Mucosa of rectum (tissue), 2 donors: ENCODE data around the gene BSPRY.

Experiments
- H3K27ac ChIP-seq, 2 donors: one replicate each; pipeline ENCODE4 v1.7.0; 2013; ENCODE audit warnings: inconsistent platforms in 2 of 2, low read depth in 2 of 2, low read length in 2 of 2
- H3K27me3 ChIP-seq, 2 donors: one replicate each; pipeline ENCODE4 v1.7.0; 2013; ENCODE audit warnings: low read length in 2 of 2; ENCODE audit not compliant: control insufficient read depth in 2 of 2, insufficient read depth in 2 of 2
- H3K36me3 ChIP-seq, 2 donors: one replicate each; pipeline ENCODE4 v1.7.0; 2013; ENCODE audit warnings: low read length in 2 of 2; ENCODE audit not compliant: control insufficient read depth in 2 of 2, insufficient read depth in 2 of 2
- H3K4me1 ChIP-seq, 2 donors: one replicate each; pipeline ENCODE4 v1.7.0; 2013; ENCODE audit warnings: low read length in 2 of 2, mild to moderate bottlenecking in 1 of 2; ENCODE audit not compliant: control insufficient read depth in 2 of 2, insufficient read depth in 2 of 2
- H3K4me3 ChIP-seq, 2 donors: one replicate each; pipeline ENCODE4 v1.7.0; 2013; ENCODE audit warnings: low read length in 2 of 2
- H3K9ac ChIP-seq, 2 donors: one replicate each; pipeline ENCODE4 v1.7.0; 2013; ENCODE audit warnings: low read length in 2 of 2, low read depth in 1 of 2, mild to moderate bottlenecking in 1 of 2
- H3K9me3 ChIP-seq, 2 donors: one replicate each; pipeline ENCODE4 v1.7.0; 2013; ENCODE audit warnings: low read length in 2 of 2; ENCODE audit not compliant: control insufficient read depth in 2 of 2
- donor health status: healthy.
- donor health status: Normal muscosa, but diverticular disease.

BSPRY gene

DNA sequence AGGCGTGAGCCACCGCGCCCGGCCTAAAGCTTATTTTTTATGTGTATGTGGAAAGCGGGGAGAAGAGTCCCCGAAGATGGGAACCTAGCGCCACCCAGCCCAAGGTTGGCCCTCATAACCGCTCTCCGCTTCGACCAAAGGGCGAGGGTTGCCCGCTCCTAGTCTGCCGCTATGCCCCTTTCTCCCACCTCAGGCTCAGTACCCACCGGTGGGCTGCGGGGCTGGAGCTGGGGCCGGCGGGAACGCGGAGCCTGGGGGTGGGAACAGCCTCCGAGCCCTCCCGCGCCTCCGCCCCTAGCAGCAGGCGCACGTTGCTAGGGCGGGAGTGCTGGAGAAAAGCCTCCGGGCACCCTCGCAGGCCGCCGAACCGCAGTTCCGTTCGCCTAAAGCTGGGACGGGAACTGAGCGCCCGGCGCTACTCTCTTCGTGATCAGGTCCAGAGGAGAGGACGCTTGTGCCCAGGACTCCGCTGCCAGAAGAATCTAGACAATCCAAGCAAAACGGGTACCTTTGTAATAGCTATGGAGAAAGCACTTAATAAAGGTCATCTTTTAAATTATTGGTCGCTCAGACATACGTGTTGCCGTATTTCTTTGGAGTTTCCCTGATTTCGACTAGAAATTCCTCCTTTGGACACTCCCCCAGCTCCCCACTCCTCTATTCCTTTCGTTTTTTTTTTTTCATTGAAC lies 9.2 kb upstream of the BSPRY start, which contains the start of gene WDR31:
Gene WDR31 (minus strand): TSS at position 265 of the 689 bp plus-strand sequence. CDS start 8,253 bp downstream, outside the sequence.
- Histone ChIP-seq H3K4me3 (peak within 1 kb of the TSS; percentile 74 to 89), H3K4me1 (peaks cover 7 to 18% of the 10 kb centered on the region in 2 donors), H3K36me3 (no peaks in the 10 kb centered on the region), H3K27me3 (no peaks in the 10 kb centered on the region), H3K9ac (peak within 1 kb of the TSS; percentile 58 to 66), H3K27ac (peak within 1 kb of the TSS; percentile 46 to 66), H3K9me3 (no peaks in the 10 kb centered on the region)

DNA sequence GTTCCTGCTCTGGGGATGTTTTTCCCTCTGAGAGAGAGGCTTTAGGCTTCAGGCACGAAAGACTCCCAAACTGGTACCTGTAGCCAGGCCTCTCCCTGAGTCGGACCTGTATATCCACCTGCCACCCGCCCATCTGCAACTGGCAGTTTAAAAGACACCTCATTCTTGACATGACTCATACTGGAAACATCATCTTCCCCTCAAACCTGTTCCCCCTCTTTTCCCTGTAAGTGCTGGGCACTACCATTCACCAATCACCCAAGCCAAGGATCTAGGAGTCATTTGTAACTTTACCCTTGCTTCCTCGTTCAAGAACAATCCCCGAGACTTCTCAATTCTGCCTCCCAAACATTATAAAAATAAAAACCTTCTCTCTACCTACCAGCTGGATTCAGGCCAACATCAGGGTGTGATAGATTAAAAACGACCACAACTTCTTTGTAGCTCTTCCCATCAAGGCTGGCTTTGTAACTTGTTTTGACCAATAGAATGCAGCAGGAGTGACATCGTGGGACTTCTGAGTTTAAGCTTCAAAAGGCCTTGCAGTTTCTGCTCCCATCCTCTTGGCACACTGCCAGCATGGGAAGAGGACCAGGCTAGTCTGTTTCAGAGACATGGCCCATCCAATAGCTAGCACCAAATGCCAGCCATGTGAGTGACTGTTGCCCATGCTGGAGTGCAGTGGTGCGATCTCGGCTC lies 7.5 kb upstream of the BSPRY start:
- H3K4me3 ChIP-seq, result no peak overlapping the region
- H3K4me1 ChIP-seq, result peaks cover 7 to 27% of the 10 kb centered on the region in 2 donors
- no peak overlapping the region for H3K9ac ChIP-seq
- H3K27me3 ChIP-seq, result no peaks in the 10 kb centered on the region
- peak overlapping the region in 1 of 2 donors; percentile 45 for H3K27ac ChIP-seq
- H3K9me3 ChIP-seq, result no peaks in the 10 kb centered on the region
- no peaks in the 10 kb centered on the region for H3K36me3 ChIP-seq

DNA sequence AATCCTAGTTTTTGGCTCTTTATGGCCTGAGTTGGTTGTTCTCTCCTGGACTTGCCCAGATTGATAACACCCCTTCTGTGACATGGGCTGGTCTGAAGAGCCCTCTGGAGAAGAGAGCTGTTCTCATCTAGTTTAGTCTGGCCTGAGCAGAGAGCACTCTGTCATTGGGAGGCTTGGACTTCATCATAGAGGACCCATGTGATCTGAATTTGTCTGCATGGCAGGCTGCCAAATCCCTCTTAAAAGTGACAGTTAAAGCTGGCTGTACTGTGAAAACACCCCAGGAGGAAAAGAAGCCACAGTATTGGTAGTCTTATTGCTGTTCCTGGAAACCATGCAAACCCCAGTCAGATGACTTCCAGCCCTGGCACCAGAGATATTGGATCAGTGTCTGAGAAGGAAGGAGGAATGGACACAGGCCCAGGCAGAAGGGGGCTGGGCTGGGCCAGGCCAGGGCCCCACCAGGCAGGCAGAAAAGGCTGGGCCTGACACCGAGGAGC lies 5.6 kb upstream of the BSPRY start:
- Histone ChIP-seq H3K27me3 (no peaks in the 10 kb centered on the region), H3K9me3 (no peaks in the 10 kb centered on the region), H3K4me3 (no peak overlapping the region), H3K36me3 (no peaks in the 10 kb centered on the region), H3K9ac (peak overlapping the region in 1 of 2 donors; percentile 13), H3K27ac (peak overlapping the region; percentile 70 to 88), H3K4me1 (peaks cover 15 to 36% of the 10 kb centered on the region in 2 donors)

DNA sequence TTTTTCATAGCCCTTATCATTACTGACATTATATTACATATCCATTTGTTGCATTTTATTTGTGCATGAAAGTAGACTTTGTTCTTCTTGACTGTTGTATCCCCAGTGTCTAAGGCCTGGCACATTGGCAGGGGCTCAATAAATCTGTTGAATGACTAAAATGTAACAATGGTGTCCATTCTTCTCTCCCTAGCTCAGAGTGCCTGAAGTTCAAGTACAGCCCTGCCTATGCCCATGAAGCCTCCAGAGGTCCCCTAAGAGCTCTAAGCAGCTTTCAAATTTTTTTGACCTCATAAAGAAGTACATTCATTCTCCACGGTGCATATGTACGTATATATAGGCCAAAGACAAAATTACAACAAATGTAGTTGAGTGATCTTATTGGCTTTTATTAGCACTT lies 4.2 kb upstream of the BSPRY start:
- Histone ChIP-seq H3K4me1 (peaks cover 18 to 35% of the 10 kb centered on the region in 2 donors), H3K36me3 (no peaks in the 10 kb centered on the region), H3K9ac (no peak overlapping the region), H3K27me3 (peaks cover 0 to 2% of the 10 kb centered on the region in 2 donors), H3K4me3 (no peak overlapping the region), H3K9me3 (no peaks in the 10 kb centered on the region), H3K27ac (peak overlapping the region; percentile 45 to 72)

DNA sequence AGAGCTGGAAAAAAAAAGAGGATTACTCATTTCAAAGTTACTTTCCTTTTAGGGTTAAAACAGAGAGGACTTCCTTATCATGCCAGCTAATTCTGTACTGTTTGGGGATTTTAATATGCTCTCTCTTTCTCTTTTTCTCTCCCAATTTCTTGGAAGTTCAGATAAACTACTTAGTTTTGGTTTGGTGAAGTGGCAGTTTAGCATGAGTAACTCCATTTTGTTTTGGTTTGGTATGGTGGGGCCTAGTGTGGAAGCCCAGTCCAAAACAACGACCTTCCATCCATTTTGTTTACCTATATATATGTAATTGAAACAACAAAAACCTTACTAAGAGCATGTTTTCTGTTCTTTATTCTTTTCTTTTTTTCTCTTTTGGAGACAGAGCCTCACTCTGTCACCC lies 3.7 kb upstream of the BSPRY start:
- Histone ChIP-seq H3K27me3 (peaks cover 0 to 2% of the 10 kb centered on the region in 2 donors), H3K36me3 (no peaks in the 10 kb centered on the region), H3K9ac (no peak overlapping the region), H3K27ac (peak overlapping the region; percentile 5 to 72), H3K4me3 (no peak overlapping the region), H3K4me1 (peaks cover 22 to 37% of the 10 kb centered on the region in 2 donors), H3K9me3 (no peaks in the 10 kb centered on the region)

DNA sequence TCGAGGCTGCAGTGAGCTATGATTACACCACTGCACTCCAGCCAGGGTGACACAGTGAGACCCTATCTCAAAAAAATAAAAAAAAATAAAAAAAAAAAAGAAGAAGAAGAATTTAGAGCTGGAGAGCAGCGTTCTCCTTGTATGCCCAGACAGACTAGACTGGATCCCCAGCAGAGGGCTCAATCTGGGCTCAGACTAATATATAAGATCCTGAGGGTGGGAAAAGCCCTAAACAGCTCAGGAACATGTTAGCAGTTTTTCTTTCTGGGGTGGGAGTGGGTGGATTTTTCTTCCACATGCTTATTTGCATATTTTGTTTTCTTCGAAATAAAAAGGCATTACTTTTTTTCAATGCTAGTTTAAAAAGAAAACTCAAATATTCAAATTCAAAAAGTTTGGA lies 904 bp upstream of the BSPRY start:
- H3K4me3 ChIP-seq, result no peak overlapping the region
- H3K27ac ChIP-seq, result peak overlapping the region in 1 of 2 donors; percentile 67
- no peaks in the 10 kb centered on the region for H3K36me3 ChIP-seq
- H3K27me3 ChIP-seq, result peaks cover 0 to 2% of the 10 kb centered on the region in 2 donors
- H3K9ac ChIP-seq, result peak overlapping the region in 1 of 2 donors; percentile 36
- H3K9me3 ChIP-seq, result no peaks in the 10 kb centered on the region
- H3K4me1 ChIP-seq, result peaks cover 22 to 36% of the 10 kb centered on the region in 2 donors

DNA sequence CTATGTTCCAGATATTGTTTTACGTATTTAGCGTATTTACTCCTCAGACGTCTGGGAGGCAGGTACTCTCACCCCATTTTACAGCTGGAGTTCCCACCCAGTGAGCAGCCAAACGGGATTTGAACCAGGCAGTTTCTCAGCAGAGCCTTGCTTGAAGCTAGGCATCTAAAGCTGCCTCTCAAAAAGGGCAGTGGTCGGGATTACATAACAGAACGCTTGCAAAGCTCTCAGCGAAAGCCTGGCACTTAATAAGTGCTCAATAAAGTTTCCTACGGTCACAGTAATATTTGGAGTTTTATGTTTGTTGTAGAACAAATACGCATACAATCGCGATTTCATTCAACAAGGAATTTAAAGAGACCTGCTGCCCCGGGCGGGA lies 286 bp upstream of the BSPRY start:
- peak overlapping the region in 1 of 2 donors; percentile 36 for H3K9ac ChIP-seq
- peak overlapping the region in 1 of 2 donors; percentile 29 for H3K27ac ChIP-seq
- peaks cover 22 to 33% of the 10 kb centered on the region in 2 donors for H3K4me1 ChIP-seq
- no peaks in the 10 kb centered on the region for H3K36me3 ChIP-seq
- peak overlapping the region; percentile 64 to 67 for H3K4me3 ChIP-seq
- peaks cover 0 to 2% of the 10 kb centered on the region in 2 donors for H3K27me3 ChIP-seq
- H3K9me3 ChIP-seq, result no peaks in the 10 kb centered on the region

DNA sequence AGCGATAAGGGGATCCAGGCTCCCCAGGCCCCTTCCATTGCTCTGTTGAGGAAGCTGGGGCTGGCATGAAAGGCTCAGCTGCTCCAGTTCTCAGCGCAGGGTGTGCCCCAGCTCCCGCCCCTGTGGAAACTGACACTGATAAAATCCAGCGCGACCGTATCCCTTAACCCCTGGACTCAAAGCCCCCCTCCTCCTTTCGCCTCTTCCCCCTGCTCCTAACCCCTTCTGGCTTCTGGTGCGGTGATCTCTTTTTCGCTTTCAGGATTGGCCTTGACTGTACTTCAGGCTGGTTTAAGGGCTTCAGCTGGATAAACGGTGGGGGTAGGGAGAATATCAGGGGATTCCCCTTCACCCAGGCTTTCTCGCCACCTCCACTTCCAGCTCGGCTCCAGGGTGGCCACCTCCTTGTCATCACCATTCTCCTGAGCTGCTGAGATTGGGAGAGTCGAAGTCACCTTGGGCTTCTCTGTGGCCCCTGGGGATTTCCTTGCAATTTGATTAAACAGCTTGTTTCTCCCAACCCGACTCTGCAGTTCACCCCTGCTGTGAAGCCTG lies 843 bp downstream of the BSPRY start:
- Histone ChIP-seq H3K36me3 (peaks cover 0 to 3% of the 10 kb centered on the region in 2 donors), H3K27ac (peak overlapping the region; percentile 61 to 75), H3K4me1 (peaks cover 22 to 29% of the 10 kb centered on the region in 2 donors), H3K9me3 (no peaks in the 10 kb centered on the region), H3K9ac (peak overlapping the region; percentile 66 to 79), H3K4me3 (peak overlapping the region; percentile 67 to 86), H3K27me3 (peaks cover 0 to 2% of the 10 kb centered on the region in 2 donors)

DNA sequence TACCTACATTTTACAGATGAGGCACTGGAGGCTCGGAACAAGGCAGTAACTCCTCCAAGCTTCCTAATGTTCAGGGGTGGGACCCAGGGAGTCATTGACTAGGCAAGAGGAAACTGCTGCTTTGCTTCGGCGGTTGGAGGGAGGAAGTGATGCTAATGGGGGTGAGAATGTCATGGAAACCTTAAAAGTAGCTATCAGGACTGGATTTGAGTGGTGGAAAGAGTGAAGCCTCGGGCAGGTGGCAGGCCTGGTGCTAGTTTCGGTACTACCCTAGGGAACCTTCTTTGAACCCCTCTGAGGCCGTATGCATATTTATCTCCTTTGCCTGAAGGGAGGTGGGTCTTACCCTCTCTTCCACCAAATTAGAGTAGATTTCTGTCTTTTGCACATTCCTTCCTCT lies 1.6 kb downstream of the BSPRY start:
- Histone ChIP-seq H3K27me3 (peaks cover 0 to 2% of the 10 kb centered on the region in 2 donors), H3K4me1 (peaks cover 22 to 27% of the 10 kb centered on the region in 2 donors)

DNA sequence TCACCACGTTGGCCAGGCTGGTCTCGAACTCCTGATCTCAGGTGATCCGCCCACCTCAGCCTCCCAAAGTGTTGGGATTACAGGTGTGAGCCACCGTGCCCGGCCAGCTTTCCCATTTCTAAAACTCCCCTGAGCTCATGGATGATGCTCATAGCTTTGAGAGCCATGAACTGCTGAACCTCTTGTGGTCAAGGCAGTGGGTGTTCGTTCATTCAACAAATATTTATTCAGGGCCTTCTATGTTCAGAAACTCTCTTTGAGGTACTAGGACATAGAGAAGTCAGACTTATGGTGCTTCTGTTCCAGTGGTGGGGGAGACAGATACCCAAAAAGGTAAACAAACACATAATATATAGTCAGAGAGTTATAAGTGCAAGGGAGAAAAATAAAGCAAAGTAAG lies 2.7 kb downstream of the BSPRY start:
- Histone ChIP-seq H3K36me3 (peaks cover 0 to 6% of the 10 kb centered on the region in 2 donors), H3K27ac (no peak overlapping the region), H3K9me3 (no peaks in the 10 kb centered on the region), H3K9ac (no peak overlapping the region), H3K4me3 (no peak overlapping the region), H3K27me3 (peaks cover 0 to 2% of the 10 kb centered on the region in 2 donors), H3K4me1 (peaks cover 21 to 22% of the 10 kb centered on the region in 2 donors)

More for the DNA sequence above, 1.6 kb downstream of the BSPRY start:
- Histone ChIP-seq H3K9ac (no peak overlapping the region), H3K36me3 (peaks cover 0 to 6% of the 10 kb centered on the region in 2 donors), H3K9me3 (no peaks in the 10 kb centered on the region), H3K27ac (no peak overlapping the region), H3K4me3 (peak overlapping the region in 1 of 2 donors; percentile 86)
